Fibroblast of gingiva (primary cell): ENCODE data around the gene UGCG.
"Not testable (repeated sequence)": the region's sequence is repeated elsewhere in the genome, so short reads cannot be mapped to it uniquely, and the experiment has no call there.

Source experiments
- DNase-seq: peaks from one replicate; pipeline ENCODE4 v3.0.0-alpha.2; 2011; ENCODE audit warnings: low read depth

The UGCG gene

GRCh38 chr9:111920531-111920930, 23.9 kb downstream of the UGCG start:
- DNase-seq: no peak

DNA sequence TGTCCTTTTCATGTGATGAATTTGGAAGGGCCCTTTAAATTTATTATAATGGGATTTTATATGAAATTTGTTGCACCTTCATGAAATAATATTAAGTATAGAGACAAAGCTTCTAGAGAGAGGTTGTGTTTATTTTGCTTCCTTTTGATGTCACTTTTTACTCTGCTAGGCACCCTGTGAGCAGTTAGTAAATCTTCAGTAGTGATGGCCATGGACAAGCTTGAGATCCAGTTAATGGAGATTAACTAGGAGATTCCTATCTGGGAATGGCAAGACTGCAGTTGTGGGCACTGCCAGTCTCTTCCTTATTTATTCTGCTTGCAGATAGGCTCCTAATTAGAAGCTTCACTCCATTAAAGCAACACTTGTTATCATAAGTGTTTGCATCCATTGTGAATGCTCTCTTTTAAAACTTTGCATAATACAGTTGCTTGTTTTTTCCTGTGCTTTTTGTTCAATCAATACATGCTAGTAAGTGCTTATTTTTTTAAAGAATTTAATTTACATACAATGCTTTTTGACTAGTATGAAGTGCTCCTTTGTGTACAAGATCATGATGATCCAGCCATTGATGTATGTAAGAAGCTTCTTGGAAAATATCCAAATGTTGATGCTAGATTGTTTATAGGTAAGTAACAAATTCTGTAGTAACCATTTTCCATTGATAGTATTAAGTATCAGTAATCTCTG, 25.9 kb downstream of the UGCG start:
- no peak for DNase-seq

- DNase-seq: no peak
Measured at GRCh38 chr9:111924281-111924680, 27.7 kb downstream of the UGCG start.

DNA sequence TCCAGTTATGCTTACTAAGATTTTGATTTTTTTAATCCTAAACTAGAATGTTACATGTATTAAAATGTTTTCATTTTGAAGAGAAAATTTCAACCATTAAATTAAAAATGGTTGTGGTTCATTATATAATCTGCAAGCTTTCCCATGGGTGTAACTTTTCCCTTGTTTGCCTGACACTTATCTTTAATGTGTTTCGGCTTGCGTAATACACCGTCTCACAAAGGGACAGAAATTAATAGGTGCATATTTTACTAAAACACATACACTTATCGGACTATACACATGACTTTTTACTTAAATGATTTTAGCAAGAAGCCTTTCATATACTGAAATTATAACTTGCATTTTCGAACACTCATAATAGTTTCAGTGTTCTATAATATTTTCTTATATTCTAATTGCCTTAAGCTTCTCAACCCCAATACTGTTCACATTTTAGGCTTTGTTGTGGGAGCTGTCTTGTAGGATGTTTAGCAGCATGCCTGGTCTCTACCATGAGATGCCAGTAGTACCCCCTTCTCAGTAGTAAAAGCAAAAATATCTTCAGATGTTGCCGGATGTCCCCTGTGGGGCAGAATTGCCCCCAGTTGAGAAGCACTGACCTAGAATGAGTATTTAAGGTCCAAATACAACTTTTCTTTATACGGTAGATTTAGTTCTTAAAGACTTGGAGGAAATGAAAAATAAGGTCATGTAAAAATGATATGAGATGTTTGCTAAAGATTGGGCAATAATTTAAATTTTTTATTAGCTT, 28.6 kb downstream of the UGCG start:
- DNase-seq: no peak

DNA sequence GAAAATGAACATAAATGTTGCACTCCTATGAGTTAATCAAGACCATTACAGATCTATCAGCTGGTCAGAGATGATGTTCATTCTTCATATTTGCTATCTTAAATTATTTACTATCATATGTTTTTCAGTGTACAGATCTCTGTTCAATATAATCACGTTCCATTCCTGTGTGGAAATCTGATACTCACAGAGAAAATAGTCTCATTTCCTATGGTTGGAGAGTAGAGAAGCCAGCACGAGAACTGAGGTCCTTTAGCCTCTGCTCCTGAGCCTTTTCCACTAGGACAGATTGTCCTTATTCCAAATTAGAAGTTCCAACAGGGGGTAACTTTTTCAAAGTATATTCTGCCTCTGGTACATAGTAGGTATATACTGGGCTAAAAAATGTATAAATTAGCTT, 29.2 kb downstream of the UGCG start:
- DNase-seq: no peak

DNA sequence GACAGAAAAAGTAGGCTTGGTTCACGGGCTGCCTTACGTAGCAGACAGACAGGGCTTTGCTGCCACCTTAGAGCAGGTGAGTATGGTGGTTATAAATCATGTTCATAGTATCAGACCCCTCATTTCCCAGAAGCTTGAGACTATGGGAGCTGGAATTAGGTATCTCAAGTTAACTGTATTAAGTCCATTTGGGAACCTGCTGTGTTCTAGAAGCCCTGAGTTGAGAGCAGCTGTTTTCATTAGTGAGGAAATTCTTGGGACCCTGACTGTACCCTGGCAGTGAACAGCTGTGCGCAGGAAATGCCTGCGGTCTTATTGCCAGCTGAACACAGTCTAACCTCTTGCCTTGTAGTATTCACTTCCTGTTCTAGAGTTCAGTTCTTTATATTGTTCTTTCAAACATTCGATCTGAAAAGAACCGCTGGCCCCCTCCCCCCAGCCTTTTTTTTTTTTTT, 29.8 kb downstream of the UGCG start:
- DNase-seq: peak; percentile 45

DNA sequence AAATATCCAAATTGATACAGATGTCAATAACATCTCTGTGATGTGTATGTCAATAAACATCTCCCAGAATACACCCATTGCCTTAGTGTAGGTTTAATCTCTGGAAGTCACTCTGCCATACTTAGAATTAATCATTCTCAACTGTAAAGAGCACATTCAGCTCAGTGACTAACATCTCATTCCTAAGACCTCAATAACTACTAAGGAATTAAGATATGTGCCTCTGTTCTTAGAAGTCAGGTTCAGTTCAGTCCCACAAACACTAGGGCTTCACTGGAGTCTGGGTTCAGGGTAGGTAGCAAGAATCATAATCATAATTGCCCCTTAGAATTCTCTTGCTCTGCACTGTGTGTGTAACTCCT, 31.7 kb downstream of the UGCG start:
- DNase-seq: no peak

GRCh38 chr9:111934747-111935146, 38.1 kb downstream of the UGCG start:
- no peak for DNase-seq

DNA sequence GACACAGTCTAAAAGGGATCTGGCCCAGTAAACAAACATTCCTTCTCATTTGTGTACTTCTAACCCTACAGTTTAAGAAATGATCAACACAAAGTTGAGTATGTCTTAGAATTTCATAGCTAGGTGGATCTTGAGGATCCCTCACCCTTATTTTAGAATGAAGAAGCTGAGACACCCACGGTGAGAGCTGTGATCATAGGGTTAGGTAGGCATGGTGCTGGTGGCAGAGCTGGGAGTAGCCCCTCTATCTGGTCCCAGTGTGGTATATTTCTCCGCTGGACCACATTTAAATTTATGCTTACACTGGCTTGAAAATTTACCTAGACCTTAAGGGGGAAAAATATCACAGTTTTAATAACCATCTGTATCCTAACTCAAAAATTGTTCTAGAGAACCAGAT, 39.8 kb downstream of the UGCG start:
- DNase-seq: no peak

DNA sequence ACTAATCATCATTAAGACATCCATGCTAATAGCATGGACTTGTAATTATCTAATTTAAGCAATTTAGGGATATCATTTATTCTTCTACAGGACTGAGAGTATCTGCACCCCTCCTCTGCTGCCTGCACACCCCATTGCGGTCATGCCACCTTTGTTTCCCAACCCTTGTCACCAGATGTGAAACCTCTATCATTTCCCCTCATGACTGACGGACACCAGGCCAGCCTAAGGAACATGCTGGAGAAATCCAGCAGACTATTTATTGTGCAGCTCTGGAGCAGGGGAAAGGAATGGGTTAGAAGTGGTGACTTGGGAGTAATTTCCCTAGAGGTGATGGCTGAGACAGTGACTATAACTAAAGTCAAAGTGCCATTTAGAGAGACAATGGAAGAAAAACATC, 40.7 kb downstream of the UGCG start:
- DNase-seq: no peak

- DNase-seq: no peak
Measured at GRCh38 chr9:111937781-111938426, 41.3 kb downstream of the UGCG start.

- DNase-seq: no peak
Measured at GRCh38 chr9:111938427-111938800, 41.8 kb downstream of the UGCG start.

GRCh38 chr9:111939322-111939721, 42.7 kb downstream of the UGCG start:
- DNase-seq: no peak

DNA sequence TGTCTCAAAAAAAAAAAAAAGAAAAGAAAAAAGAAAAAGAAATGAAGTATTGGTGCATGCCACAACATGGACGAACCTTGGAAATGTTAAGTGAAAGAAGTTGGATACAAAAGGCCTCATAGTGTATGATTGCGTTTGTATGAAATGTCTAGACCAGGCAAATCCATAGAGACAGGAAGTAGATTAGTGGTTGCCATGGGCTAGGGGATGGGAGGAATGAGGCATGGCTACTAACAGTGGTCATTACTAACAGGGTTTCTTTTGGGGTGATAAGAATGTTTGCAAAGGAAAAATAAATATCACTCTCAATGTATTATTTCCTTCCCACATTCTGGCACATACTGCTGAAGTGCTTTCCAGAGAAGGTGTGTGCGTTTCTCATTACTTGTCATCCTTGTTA, 44.1 kb downstream of the UGCG start:
- DNase-seq: no peak

GRCh38 chr9:111943200-111943599, 46.6 kb downstream of the UGCG start:
- no peak for DNase-seq

- no peak for DNase-seq
Measured at GRCh38 chr9:111943746-111944145, 47.1 kb downstream of the UGCG start.

- DNase-seq: peak; percentile 38
Measured at GRCh38 chr9:111944241-111944866, 47.7 kb downstream of the UGCG start.

DNA sequence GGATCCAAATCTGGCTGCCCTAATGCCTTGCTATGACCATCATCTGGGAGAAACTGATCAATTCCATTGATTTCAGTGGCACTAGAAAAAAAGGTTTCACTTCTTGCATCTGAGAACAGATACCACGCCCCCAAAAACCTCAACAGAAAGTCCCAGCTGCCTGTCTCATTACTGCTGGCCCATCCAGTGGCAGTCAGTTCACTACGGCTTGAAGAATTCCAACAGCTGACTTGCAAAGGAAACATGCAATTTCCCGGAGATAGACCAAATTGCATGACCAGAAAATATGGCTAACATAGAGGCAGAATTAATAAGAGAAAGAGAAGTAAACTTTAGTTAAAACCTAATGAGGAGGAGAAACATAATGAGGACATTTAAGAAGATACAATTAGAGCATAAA, 48.6 kb downstream of the UGCG start:
- peak; percentile 50 for DNase-seq

- DNase-seq: not testable (repeated sequence)
Measured at GRCh38 chr9:111948109-111948508, 51.5 kb downstream of the UGCG start.

GRCh38 chr9:111948951-111949350, 52.3 kb downstream of the UGCG start:
- no peak for DNase-seq

GRCh38 chr9:111949919-111950318, 53.3 kb downstream of the UGCG start:
- DNase-seq: no peak

DNA sequence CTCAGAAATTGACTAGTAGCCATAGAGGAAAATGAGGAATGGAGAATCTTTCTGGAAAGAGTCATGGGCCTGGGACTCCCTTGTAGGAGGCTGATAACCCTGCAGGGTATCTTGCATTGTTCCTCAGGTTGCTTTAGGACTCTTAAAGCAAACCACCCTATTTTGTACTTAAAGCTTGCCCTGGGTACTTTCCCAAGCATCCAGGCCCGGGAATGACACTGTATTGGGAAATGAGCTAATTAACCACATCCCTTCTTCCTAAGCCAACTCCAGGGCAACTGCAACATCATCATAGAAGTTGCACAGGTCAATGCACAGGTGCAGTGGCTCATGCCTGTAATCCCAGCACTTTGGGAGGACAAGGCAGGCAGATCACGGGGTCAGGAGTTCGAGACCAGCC, 55.9 kb downstream of the UGCG start:
- DNase-seq: peak; percentile 80

GRCh38 chr9:111953444-111953843, 56.8 kb downstream of the UGCG start:
- DNase-seq: no peak
